H1 (cell line): ENCODE measurements around the gene RGS11. TPM values are rescaled to one million over a fixed set of nuclear protein-coding genes. Genes with fewer than 3 reads are reported as not detected.

Experiments
- CTCF ChIA-PET: fragments of 300-600 bp; sonication (Branson Sonifier 250); formaldehyde crosslinking; loops from one replicate; lab custom pipeline; 2021; ENCODE audit not compliant: partially characterized antibody; lab: Charles Lee
- POLR2A ChIA-PET: fragments of 300-600 bp; sonication (Branson Sonifier 250); formaldehyde crosslinking; loops from one replicate; lab custom pipeline; 2021; ENCODE audit warnings: inconsistent platforms; ENCODE audit not compliant: partially characterized antibody; lab: Charles Lee
- DNase-seq, 2 experiments: peaks; one replicate each; pipeline versions ENCODE4 v3.0.0 to v3.0.0-alpha.2; 2010 to 2022; ENCODE audit warnings: low spot score in 2 of 2, low read depth in 1 of 2, mixed read lengths in 1 of 2
- FAIRE-seq: peaks from 2 replicates; lab custom pipeline; 2011; peaks lifted over from hg19 to GRCh38; lab: Jason Lieb, UNC
- H2AFZ ChIP-seq: 2 replicates; pipeline ENCODE4 v1.8.1; 2012; ENCODE audit warnings: low read length, inconsistent platforms
- H2AK5ac ChIP-seq: 2 replicates; pipeline ENCODE4 v1.6.1; 2013; ENCODE audit warnings: low read depth, low read length
- H2BK120ac ChIP-seq: replicated peaks from 2 replicates; pipeline ENCODE3; 2013; ENCODE audit warnings: low read depth, low read length, inconsistent platforms
- H2BK12ac ChIP-seq: 2 replicates; pipeline ENCODE4 v1.6.1; 2013; ENCODE audit warnings: low read depth, low read length
- H2BK15ac ChIP-seq: 2 replicates; pipeline ENCODE4 v1.6.1; 2013; ENCODE audit warnings: low read length
- H2BK20ac ChIP-seq: 2 replicates; pipeline ENCODE4 v1.6.1; 2013; ENCODE audit warnings: low read length
- H2BK5ac ChIP-seq: 2 replicates; pipeline ENCODE4 v1.6.1; 2013; ENCODE audit warnings: low read depth, low read length
- H3K14ac ChIP-seq: 2 replicates; pipeline ENCODE4 v1.6.1; 2013; ENCODE audit warnings: inconsistent platforms; ENCODE audit not compliant: insufficient read length
- H3K18ac ChIP-seq: 2 replicates; pipeline ENCODE4 v1.6.1; 2013; ENCODE audit warnings: low read length; ENCODE audit errors: extremely low read depth
- H3K23ac ChIP-seq: 2 replicates; pipeline ENCODE4 v1.6.1; 2013; ENCODE audit warnings: inconsistent platforms; ENCODE audit not compliant: insufficient read length
- H3K23me2 ChIP-seq: 2 replicates; pipeline ENCODE4 v1.6.1; 2013; ENCODE audit warnings: low read depth, low read length
- H3K27ac ChIP-seq: 2 replicates; pipeline ENCODE4 v1.6.1; 2011; ENCODE audit warnings: low read depth, low read length, inconsistent platforms
- H3K27me3 ChIP-seq, 4 experiments: replicated peaks in 1 of 4; 1 replicate in 1 of 4; 2 replicates in 3 of 4; pipeline versions ENCODE4 v1.6.1 to v1.8.1; 2011 to 2013; ENCODE audit warnings: low read length in 3 of 4, mild to moderate bottlenecking in 3 of 4, inconsistent platforms in 2 of 4, mixed read lengths in 2 of 4, moderate library complexity in 1 of 4; ENCODE audit not compliant: control insufficient read depth in 3 of 4, insufficient read depth in 3 of 4; ENCODE audit errors: extremely low read depth in 1 of 4
- H3K36me3 ChIP-seq, 4 experiments: 2 replicates each; pipeline versions ENCODE4 v1.6.1 to v1.8.1; 2011 to 2013; ENCODE audit warnings: mild to moderate bottlenecking in 4 of 4, low read length in 3 of 4, moderate library complexity in 2 of 4, control low read depth in 1 of 4, inconsistent platforms in 1 of 4; ENCODE audit not compliant: insufficient read depth in 4 of 4, control insufficient read depth in 2 of 4
- H3K4ac ChIP-seq: replicated peaks from 2 replicates; pipeline ENCODE3; 2013; ENCODE audit warnings: low read length, low read depth, mixed read lengths, inconsistent platforms; ENCODE audit not compliant: insufficient read length
- H3K4me1 ChIP-seq, 4 experiments: replicated peaks in 1 of 4; 1 replicate in 1 of 4; 2 replicates in 3 of 4; pipeline versions ENCODE4 v1.6.1 to v1.8.1; 2011 to 2013; ENCODE audit warnings: low read length in 3 of 4, inconsistent platforms in 2 of 4, mixed read lengths in 1 of 4; ENCODE audit not compliant: insufficient read depth in 4 of 4, control insufficient read depth in 3 of 4
- H3K4me2 ChIP-seq, 2 experiments: 2 replicates each; pipeline versions ENCODE4 v1.6.1 to v1.8.1; 2011 to 2013; ENCODE audit warnings: low read depth in 2 of 2, low read length in 2 of 2, control low read depth in 1 of 2, inconsistent platforms in 1 of 2, mild to moderate bottlenecking in 1 of 2; ENCODE audit not compliant: insufficient read depth in 1 of 2
- H3K4me3 ChIP-seq, 4 experiments: fragments of 200-600, 300-600 bp in 1 of 4; sonication (generic), shearing (Covaris generic), sonication (Bioruptor Twin) in 1 of 4; 2 replicates each; pipeline versions ENCODE4 v1.5.1 to v1.8.1; 2011 to 2016; ENCODE audit warnings: low read length in 4 of 4, low read depth in 3 of 4, control low read depth in 2 of 4, inconsistent platforms in 2 of 4, mild to moderate bottlenecking in 2 of 4, mixed read lengths in 1 of 4, moderate library complexity in 1 of 4; ENCODE audit not compliant: insufficient read depth in 2 of 4; ENCODE audit errors: extremely low read depth in 1 of 4
- H3K56ac ChIP-seq: replicated peaks from 2 replicates; pipeline ENCODE3; 2013; ENCODE audit warnings: low read depth, mild to moderate bottlenecking, mixed read lengths, low read length, inconsistent platforms; ENCODE audit not compliant: insufficient read length
- H3K79me1 ChIP-seq: 2 replicates; pipeline ENCODE4 v1.6.1; 2013; ENCODE audit warnings: low read depth, low read length, control low read depth
- H3K79me2 ChIP-seq, 2 experiments: 2 replicates each; pipeline versions ENCODE4 v1.6.1 to v1.8.1; 2012 to 2013; ENCODE audit warnings: low read length in 2 of 2, mild to moderate bottlenecking in 2 of 2, inconsistent platforms in 1 of 2; ENCODE audit not compliant: insufficient read depth in 2 of 2, control insufficient read depth in 1 of 2
- H3K9ac ChIP-seq, 4 experiments: replicated peaks in 1 of 4; 1 replicate in 1 of 4; 2 replicates in 3 of 4; pipeline versions ENCODE4 v1.6.1 to v1.8.1; 2011 to 2013; ENCODE audit warnings: low read depth in 3 of 4, low read length in 3 of 4, control low read depth in 2 of 4, mild to moderate bottlenecking in 2 of 4, moderate library complexity in 2 of 4, inconsistent platforms in 1 of 4; ENCODE audit errors: extremely low read depth in 1 of 4
- H3K9me3 ChIP-seq, 2 experiments: 2 replicates each; pipeline versions ENCODE4 v1.6.1 to v1.8.1; 2012 to 2013; ENCODE audit warnings: mild to moderate bottlenecking in 2 of 2, moderate library complexity in 2 of 2, control low read depth in 1 of 2, inconsistent platforms in 1 of 2, low read depth in 1 of 2, low read length in 1 of 2, mixed read lengths in 1 of 2; ENCODE audit not compliant: insufficient read depth in 2 of 2
- H4K20me1 ChIP-seq, 2 experiments: replicated peaks in 1 of 2; 2 replicates each; pipeline versions ENCODE3 to v1.8.1; 2011 to 2013; ENCODE audit warnings: inconsistent platforms in 2 of 2, low read length in 2 of 2, mild to moderate bottlenecking in 1 of 2; ENCODE audit not compliant: insufficient read depth in 2 of 2, control insufficient read depth in 1 of 2
- H4K5ac ChIP-seq: 2 replicates; pipeline ENCODE4 v1.6.1; 2013; ENCODE audit warnings: low read length, low read depth, mixed read lengths, inconsistent platforms; ENCODE audit not compliant: insufficient read length
- H4K8ac ChIP-seq: 2 replicates; pipeline ENCODE4 v1.8.0; 2013; ENCODE audit warnings: mild to moderate bottlenecking, moderate library complexity, low read length, inconsistent platforms; ENCODE audit not compliant: insufficient read depth; ENCODE audit errors: extremely low read depth
- H4K91ac ChIP-seq: replicated peaks from 2 replicates; pipeline ENCODE3; 2013; ENCODE audit warnings: low read length, mixed read lengths, inconsistent platforms; ENCODE audit not compliant: insufficient read length
- BRCA1 ChIP-seq: IDR thresholded peaks from 2 replicates; pipeline ENCODE4 v1.6.1; 2012; ENCODE audit warnings: low read depth, low read length, improper control_type of control experiment
- CHD1 ChIP-seq: IDR thresholded peaks from 2 replicates; pipeline ENCODE4 v1.6.1; 2012; ENCODE audit warnings: low read depth, low read length, improper control_type of control experiment
- CHD2 ChIP-seq: IDR thresholded peaks from 2 replicates; pipeline ENCODE4 v1.6.1; 2012; ENCODE audit warnings: low read length, improper control_type of control experiment
- EZH2 ChIP-seq: fragments of 200-600 bp; sonication (generic); IDR thresholded peaks from 2 replicates; pipeline ENCODE4 v1.7.1; 2012; ENCODE audit warnings: low read depth, mild to moderate bottlenecking, moderate library complexity, low read length, inconsistent platforms; ENCODE audit not compliant: severe bottlenecking
- GABPA ChIP-seq: IDR thresholded peaks from 2 replicates; pipeline ENCODE4 v1.6.1; 2011; ENCODE audit warnings: mild to moderate bottlenecking, low read length, moderate library complexity, borderline replicate concordance; ENCODE audit not compliant: insufficient read depth
- SP4 ChIP-seq: IDR thresholded peaks from 2 replicates; pipeline ENCODE4 v1.6.1; 2012; ENCODE audit warnings: low read length, inconsistent platforms
- WGBS, 2 experiments: shearing (Covaris generic) in 1 of 2; methylation state at CpG; one replicate each; pipeline versions ENCODE4 v1.1.6 to v1.1.7; 2013 to 2015; ENCODE audit warnings: low lambda C conversion rate in 2 of 2, mixed read lengths in 2 of 2, inconsistent platforms in 1 of 2, low coverage in 1 of 2, missing lambda C conversion rate in 1 of 2; ENCODE audit not compliant: insufficient replicate concordance in 2 of 2, insufficient coverage in 1 of 2, insufficient read length in 1 of 2; ENCODE audit errors: extremely low coverage in 1 of 2, missing lambda C conversion rate in 1 of 2; 5-methylcytosine and 5-hydroxymethylcytosine counted together
- polyA plus RNA-seq, 7 experiments: library from polyadenylated mRNA; depleted of rRNA in 3 of 7; stranded (reverse) in 5 of 7; unstranded in 2 of 7; fragments of >200 nt in 5 of 7; fragments of 200-250 nt in 2 of 7; gene quantifications; 1 replicate in 5 of 7; 2 replicates in 1 of 7; 4 replicates in 1 of 7; pipeline versions ENCODE4 v1.2.1 to v1.2.3, GENCODE V29; 2011 to 2013; ENCODE audit warnings: missing spikeins in 2 of 7, mixed read lengths in 2 of 7
- total RNA-seq: library from RNA; stranded (reverse); fragmentation: NEBNext Ultra II Directional; extraction: Animal tissue kit (Norgen Biotek cat#: 25700); gene quantifications from 2 replicates; pipeline ENCODE4 v1.2.1, GENCODE V29; 2021

RGS11 gene
- total and polyA plus RNA-seq, 2 of the 8 experiments (the other 6 are each of a cell fraction or from before 2014, with no cell fraction given) = 0.84 to 1.2 TPM

- Histone ChIP-seq H4K5ac (no peak overlapping the region), H4K91ac (no peak overlapping the region), H4K20me1 (peaks cover 14 to 27% of the 10 kb centered on the region in 2 experiments), H3K23ac (no peak overlapping the region), H3K18ac (no peak overlapping the region), H3K4me1 (peaks cover 0 to 9% (median 6%) of the 10 kb centered on the region in 4 experiments; a peak in 6 of 7 replicates), H3K23me2 (no peaks in the 10 kb centered on the region), H2AK5ac (no peak overlapping the region), H3K9ac (no peak overlapping the region), H2BK20ac (no peak overlapping the region), H3K14ac (no peak overlapping the region), H3K36me3 (peaks cover 4 to 10% (median 7%) of the 10 kb centered on the region in 4 experiments; a peak in 7 of 8 replicates), H2BK15ac (no peak overlapping the region), H3K4ac (no peak overlapping the region), H3K9me3 (no peaks in the 10 kb centered on the region), H3K27me3 (no peaks in the 10 kb centered on the region), H2AFZ (no peak overlapping the region), H3K27ac (no peak overlapping the region), H2BK12ac (no peak overlapping the region), H2BK5ac (no peak overlapping the region), H3K56ac (no peak overlapping the region), H3K79me2 (peaks cover 0 to 34% of the 10 kb centered on the region in 2 experiments; a peak in 1 of 4 replicates), H3K79me1 (peaks cover 15% of the 10 kb centered on the region), H4K8ac (no peak overlapping the region), H3K4me3 (no peak overlapping the region), H2BK120ac (no peak overlapping the region), H3K4me2 (no peak overlapping the region)
- DNase-seq = no peak
- WGBS, 2 experiments = 97% methylated on average over 16 of the region's 16 CpGs; no CpG with 5 or more reads in 1 of the 2 experiments
- FAIRE-seq = no peak
- ChIA-PET POLR2A (no interaction called here), CTCF (interaction anchor here (0.7 to 1.5 kb wide), 3 partner anchors 10 to 16 kb away, joined by 3 to 5 read pairs (median 4); no protein-coding TSS in a partner anchor)
- TF ChIP-seq CHD2 (no peak), GABPA (no peak), SP4 (no peak), EZH2 (no peak), BRCA1 (no peak), CHD1 (no peak)
These were observed 38.6 kb upstream of the RGS11 start for GRCh38 chr16:314351-314750.
